HG03066 (cell line): ENCODE data around the gene MORN1.

Experiments
- ATAC-seq: cut with Tn5 transposase; IDR thresholded peaks from one replicate; pipeline ENCODE4 v1.9.1; 2021; ENCODE audit warnings: low read depth; ENCODE audit not compliant: unreplicated experiment

MORN1 gene

DNA sequence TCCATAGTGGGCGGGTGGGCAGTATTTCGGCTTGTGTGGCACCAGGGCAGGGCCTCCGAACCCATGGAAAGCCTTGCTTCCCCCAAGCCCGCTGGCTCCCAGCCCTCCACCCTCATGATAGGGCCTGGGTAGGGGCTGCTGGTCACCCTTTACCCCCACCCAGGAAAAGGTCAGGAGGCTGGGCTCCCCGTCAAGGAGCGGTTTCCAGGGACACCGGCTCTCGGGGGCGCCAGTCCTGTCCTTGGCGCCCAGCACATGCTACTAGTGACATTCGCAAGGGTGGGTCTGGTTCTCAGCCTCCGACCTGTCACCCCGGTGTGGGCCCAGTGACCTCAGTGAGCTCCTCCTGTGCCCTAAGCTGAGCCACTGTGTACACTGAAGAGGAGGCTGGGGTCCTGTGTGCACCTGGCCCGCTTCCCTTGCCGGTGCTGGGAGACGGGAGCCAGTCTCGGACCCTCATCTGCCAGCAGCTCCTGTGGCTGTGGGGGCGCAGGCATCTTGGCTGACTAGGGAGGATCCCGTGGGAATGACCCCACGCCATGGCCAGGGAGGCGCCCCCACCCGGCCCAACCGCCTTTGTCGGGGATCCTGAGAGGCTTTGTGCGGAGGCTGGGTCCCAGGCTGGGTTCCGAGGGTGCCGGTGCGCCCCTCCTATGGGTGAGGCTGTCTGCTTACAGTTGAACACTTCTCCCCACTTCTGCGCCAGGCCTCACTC lies 108.6 kb downstream of the MORN1 start:
- ATAC-seq, result no peak

DNA sequence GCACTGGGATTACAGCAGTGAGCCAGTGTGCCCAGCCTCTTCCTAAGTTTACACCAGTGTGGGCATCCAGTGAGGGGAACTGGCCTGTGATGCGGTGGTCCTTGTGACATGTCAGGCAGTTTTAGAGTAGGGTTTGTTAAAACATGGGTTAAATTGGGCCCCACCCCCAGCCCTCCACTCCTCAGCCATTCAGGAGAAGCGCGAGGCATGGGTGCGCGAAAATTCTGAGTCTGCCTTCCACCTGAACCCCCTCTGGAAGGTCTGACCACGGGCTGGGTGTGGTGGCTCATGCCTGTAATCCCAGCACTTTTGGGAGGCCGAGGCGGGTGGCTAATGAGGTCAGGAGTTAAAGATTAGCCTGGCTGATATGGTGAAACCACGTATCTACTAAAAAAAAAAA lies 111.5 kb downstream of the MORN1 start:
- no peak for ATAC-seq

DNA sequence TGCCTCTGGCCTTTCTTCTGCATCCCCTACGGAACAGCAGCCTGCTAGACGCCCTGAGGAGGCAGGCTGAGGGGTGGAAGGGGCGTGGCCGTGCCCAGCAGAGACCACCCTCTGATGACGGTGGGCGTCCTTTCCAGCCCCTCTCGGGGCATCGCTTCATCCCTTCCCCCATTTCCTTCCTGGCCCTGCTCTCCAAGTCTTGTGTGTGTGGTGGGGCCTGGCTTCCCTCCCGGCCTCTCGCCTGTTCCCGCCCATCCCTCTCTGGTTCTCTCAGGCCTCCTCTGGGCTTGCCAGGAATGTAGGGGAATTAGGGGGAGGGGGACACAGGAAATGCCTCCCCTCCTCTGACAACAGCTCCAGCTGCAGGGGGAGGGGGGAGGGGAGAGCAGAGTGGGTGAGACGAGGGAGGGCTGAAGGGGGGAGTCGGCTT lies 112.1 kb downstream of the MORN1 start:
- no peak for ATAC-seq

- no peak for ATAC-seq
These were observed 112.7 kb downstream of the MORN1 start for GRCh38 chr1:2278591-2279209.

DNA sequence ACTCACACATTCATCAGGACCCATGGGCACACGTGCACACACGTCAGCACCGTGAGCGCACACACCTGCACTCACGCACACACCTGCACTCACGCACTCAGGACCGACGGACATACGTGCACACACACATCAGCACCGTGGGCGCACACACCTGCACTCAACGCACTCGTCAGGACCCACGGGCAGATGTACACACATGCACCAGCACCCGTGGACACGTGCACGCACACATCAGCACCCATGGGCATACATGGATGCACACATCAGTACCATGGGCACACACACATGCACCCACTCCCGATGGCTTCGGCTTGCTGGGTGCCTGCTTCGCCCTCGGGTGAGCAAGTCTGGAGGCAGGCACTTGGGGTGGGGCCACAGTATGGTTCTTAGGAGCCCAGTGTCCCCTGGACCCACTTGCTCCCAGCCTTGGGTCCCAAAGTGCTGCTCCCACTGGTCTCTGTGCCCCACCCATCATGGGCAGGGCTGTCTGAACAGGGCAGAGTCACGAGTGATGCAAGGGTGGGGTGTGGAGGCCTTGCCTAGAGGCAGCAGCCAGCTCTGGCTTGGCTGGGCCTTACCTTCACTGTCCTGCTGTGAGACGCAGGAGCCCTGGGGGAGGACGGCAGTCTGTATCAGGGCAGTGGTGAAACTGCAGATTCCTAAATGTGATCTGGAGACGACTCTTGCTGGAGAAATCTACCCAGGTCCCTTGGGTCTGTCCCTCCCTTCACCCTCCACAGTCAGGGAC lies 113.4 kb downstream of the MORN1 start:
- ATAC-seq, result no peak

DNA sequence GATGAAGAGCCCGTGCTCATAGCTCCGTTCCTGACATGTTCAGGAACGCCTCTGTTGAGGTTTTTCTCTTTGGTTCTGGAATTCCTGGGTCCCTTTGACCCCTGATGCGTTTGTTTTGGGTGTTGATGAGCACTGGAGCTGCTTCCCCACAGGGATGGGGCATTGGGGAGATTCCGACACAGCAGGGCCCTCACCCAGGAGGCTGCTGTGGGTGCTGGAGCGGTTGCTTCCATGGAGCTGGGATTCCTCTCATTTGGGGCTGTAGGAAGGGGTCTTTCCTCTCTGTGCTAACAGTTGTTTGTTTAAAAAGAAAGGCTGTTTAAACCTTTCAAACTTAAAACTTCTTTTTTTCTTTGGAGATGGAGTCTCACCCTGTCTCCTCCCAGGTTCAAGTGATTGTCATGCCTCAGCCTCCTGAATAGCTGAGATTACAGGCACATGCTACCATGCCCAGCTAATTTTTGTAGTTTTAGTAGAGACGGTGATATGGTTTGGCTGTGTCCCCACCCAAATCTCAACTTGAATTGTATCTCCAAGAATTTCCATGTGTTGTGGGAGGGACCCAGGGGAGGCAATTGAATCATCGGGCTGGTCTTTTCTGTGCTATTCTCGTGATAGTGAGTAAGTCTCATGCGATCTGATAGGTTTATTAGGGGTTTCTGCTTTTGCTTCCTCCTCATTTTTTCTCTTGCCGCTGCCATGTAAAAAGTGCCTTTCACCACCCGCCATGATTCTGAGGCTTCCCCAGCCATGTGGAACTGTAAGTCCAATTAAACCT lies 114.4 kb downstream of the MORN1 start:
- ATAC-seq, result no peak

DNA sequence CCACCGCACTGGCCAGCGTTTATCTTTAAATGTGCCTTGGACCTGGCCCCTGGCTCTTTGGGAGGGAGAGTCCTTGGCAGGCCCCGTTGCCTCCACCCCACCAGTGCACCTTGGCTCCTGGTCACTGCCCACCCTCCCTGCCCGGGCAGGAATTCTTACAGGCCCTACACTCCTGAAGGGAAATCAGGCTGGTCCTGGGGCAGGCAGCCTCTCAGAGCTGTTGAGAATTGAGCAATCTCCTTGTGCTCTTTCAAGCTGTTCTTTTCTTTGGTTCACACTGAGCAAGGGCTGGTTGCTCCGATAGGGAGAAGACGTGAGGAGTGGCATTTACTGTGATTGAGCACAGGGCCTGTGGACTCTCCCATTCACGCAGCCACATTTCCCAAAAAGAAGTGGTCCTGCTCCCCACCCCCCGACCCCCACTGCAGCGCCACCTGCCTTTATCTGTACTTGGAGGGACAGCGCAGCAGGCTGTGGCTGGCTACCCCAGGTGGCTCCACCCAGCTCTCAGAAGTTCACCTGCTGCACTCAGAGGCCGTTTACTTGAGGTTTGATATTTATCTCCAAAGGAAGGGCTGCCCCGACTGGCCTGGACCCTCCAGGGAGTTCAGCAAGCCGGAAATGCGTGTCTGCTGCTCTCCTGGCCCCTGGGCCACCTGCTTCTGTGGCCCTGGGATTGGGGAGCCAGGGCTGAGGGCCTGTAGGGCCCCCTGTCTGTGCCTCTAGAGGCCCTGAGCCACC lies 115.4 kb downstream of the MORN1 start:
- no peak for ATAC-seq

DNA sequence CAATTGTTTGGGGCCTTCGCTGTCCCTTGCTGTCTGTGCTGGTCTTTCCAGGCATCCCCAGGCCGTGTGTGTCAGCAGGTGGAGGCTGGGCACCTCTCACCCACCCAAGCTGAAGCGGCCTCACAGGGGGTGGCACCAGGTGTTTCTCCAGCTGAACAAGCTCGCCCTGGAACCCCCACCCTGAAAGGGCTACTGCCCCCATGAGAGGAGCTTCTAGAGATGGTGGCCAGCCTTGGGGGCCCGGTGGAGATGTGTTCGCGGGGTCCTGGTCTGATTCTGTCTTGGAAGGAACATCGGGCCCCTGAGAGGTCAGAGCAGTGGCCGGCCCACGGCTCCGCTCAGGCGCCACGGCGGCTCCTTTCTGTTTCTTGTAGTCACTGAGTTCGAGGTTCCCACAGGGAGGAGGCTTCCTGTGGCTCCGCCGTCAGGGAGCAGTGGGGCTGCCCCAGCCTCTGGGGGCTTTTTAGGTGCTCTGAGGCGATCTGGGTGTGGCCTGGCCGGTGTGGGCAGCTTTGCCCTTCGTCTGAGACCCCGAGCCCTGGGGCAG lies 116.4 kb downstream of the MORN1 start:
- no peak for ATAC-seq

GRCh38 chr1:2274231-2274928 lies 117.0 kb downstream of the MORN1 start:
- no peak for ATAC-seq

DNA sequence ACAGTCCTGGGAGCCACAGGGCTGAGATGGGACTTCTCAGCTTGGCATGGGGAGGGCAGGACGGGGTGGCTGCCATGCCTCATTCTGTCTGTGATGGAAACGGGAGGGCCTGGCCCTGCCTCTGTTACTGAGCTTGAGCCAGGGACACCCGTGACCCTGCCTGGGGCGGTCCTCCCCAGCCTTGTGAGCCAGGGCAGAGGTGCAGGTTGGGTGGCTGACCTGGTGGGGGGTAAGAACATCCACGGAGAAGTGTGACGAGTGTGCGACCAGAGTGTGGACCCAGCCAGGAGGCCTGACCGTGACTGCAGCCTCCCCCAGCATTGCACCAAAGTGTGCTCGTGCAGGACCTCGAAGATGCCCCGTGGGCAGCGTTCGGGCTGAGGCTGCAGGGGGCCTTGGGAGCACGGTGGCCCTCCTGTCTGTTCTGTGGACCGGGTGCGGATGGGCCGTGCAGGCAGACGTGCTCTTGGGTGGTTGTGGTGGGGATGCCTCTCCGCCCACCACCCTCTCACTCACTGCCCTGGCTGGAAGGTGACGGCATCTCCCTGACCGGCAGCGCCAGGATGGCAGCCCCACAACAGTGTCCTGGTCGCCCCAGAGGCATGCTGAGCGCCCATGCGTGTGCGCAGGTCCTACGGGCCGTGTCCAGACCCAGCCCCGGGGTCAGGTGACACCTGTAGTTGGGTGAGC lies 117.8 kb downstream of the MORN1 start:
- ATAC-seq, result no peak

DNA sequence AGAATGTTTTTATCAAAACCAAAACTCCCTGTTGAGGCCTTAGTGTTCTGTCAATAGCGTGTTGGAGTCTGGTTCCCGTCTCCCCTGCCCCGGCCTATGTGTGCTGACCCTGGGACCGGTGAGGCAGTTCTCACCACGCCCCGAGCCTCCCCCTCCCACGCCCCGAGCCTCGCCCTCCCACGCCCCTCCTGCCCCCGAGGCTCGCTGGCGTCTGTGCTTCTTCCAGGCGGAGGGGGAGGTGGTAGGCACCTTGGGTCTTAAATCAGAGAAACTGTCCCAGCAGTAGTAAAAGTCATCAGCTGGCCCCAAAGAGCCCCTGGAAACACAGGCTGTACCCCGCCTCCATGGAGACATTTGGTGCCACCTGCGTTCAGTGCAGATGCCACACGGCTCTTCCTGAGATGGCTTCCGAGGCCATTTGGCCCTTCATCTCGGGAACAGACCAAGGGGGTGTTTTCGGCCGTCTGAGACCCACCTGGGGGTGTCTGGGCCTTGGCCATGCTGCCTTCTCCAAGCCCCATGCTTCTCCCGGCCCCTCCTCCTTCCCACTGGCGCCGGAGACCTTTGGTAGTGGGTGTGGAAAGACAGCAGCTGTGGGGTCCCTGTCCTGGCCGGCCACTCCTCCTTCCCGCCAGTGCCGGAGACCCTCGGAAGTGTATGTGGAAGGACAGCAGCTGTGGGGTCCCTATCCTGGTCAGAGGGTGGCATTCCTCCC lies 118.5 kb downstream of the MORN1 start:
- no peak for ATAC-seq

GRCh38 chr1:2271841-2272655 lies 119.3 kb downstream of the MORN1 start:
- ATAC-seq, result no peak
